ENCODE results near the gene FBXO21.

- TF ChIP-seq EZH2phosphoT487 (IDR thresholded peaks at IDR 0.05; ENCODE audit: unreplicated experiment) (no peak), CREB1 (CRISPR knock-in tag; IDR thresholded peaks at IDR 0.05; ENCODE audit: low read depth) (no peak)
Measured at GRCh38 chr12:117124421-117125271, 65.6 kb downstream of the FBXO21 start.
